Activated CD4-positive, CD25-positive, alpha-beta regulatory T cell (primary cell): Measurements from ENCODE around the gene CYB5RL.
"Not testable (repeated sequence)": the region's sequence is repeated elsewhere in the genome, so short reads cannot be mapped to it uniquely, and the experiment has no call there.

Experiments
- DNase-seq, 4 experiments: peaks; one replicate each; lab custom pipeline; 2025; lab: John Stamatoyannopoulos, UW

CYB5RL gene

GRCh38 chr1:54199765-54200518 is at the start of gene CYB5RL, which contains the start of gene MRPL37:
Gene CYB5RL (minus strand): TSS chr1:54200030. CDS start chr1:54195616, 4,414 bp downstream.
Gene MRPL37 (plus strand): TSS chr1:54200167. CDS start chr1:54200244, 77 bp downstream.
- DNase-seq, result peak; percentile 74 to 81 (median 76)

- no peak for DNase-seq
Observed at GRCh38 chr1:54248966-54249365, 49.1 kb upstream of the CYB5RL start.

GRCh38 chr1:54247863-54248515 is 48.2 kb upstream of the CYB5RL start:
- DNase-seq, result no peak

GRCh38 chr1:54246116-54246721 is 46.4 kb upstream of the CYB5RL start:
- DNase-seq, result no peak

- no peak for DNase-seq
Observed at GRCh38 chr1:54245501-54245900, 45.7 kb upstream of the CYB5RL start.

- DNase-seq, result no peak
Observed at GRCh38 chr1:54244655-54245054, 44.8 kb upstream of the CYB5RL start.

- no peak for DNase-seq
Observed at GRCh38 chr1:54243022-54243421, 43.2 kb upstream of the CYB5RL start.

- no peak for DNase-seq
Observed at GRCh38 chr1:54241364-54241763, 41.5 kb upstream of the CYB5RL start.

GRCh38 chr1:54240741-54241335 is 41.0 kb upstream of the CYB5RL start:
- DNase-seq, result no peak

- DNase-seq, result no peak
Observed at GRCh38 chr1:54239631-54240031, 39.8 kb upstream of the CYB5RL start.

GRCh38 chr1:54239035-54239383 is 39.2 kb upstream of the CYB5RL start:
- no peak for DNase-seq

- no peak for DNase-seq
Observed at GRCh38 chr1:54238353-54239034, 38.7 kb upstream of the CYB5RL start.

- no peak for DNase-seq
Observed at GRCh38 chr1:54237586-54237985, 37.8 kb upstream of the CYB5RL start.

- DNase-seq, result no peak
Observed at GRCh38 chr1:54234284-54234683, 34.5 kb upstream of the CYB5RL start.

- DNase-seq, result not testable (repeated sequence)
Observed at GRCh38 chr1:54233196-54233595, 33.4 kb upstream of the CYB5RL start.

GRCh38 chr1:54230507-54231339 is 30.9 kb upstream of the CYB5RL start:
- DNase-seq, result no peak

- DNase-seq, result no peak
Observed at GRCh38 chr1:54229281-54229891, 29.6 kb upstream of the CYB5RL start.

GRCh38 chr1:54228638-54229079 is 28.8 kb upstream of the CYB5RL start:
- DNase-seq, result no peak

- DNase-seq, result no peak
Observed at GRCh38 chr1:54227891-54228310, 28.1 kb upstream of the CYB5RL start.

GRCh38 chr1:54227091-54227602 is 27.3 kb upstream of the CYB5RL start:
- DNase-seq, result no peak
